GM19099 (cell line): ENCODE measurements around the gene RFC2.

Experiments
- POLR2A ChIP-seq: IDR thresholded peaks from 3 replicates; pipeline ENCODE4 v1.6.1; 2011; ENCODE audit warnings: low read depth; ENCODE audit not compliant: insufficient read length; ENCODE audit errors: extremely low read depth

RFC2 gene

GRCh38 chr7:74254129-74254857 is at the start of gene RFC2:
RFC2 (minus strand) TSS chr7:74254399; CDS start chr7:74254383, 16 bp downstream.
- peak; percentile 78 for TF ChIP-seq POLR2A

- no peak for TF ChIP-seq POLR2A
Observed at GRCh38 chr7:74302745-74303221, 48.6 kb upstream of the RFC2 start.

- TF ChIP-seq POLR2A: no peak
Observed at GRCh38 chr7:74300926-74301325, 46.7 kb upstream of the RFC2 start.

GRCh38 chr7:74299401-74299800 is 45.2 kb upstream of the RFC2 start:
- TF ChIP-seq POLR2A: no peak

GRCh38 chr7:74297516-74298233 is 43.5 kb upstream of the RFC2 start:
- no peak for TF ChIP-seq POLR2A

- TF ChIP-seq POLR2A: no peak
Observed at GRCh38 chr7:74294191-74294998, 40.2 kb upstream of the RFC2 start.

GRCh38 chr7:74293577-74293908 is 39.3 kb upstream of the RFC2 start:
- TF ChIP-seq POLR2A: no peak

- no peak for TF ChIP-seq POLR2A
Observed at GRCh38 chr7:74292757-74293576, 38.8 kb upstream of the RFC2 start.

- TF ChIP-seq POLR2A: no peak
Observed at GRCh38 chr7:74291535-74291934, 37.3 kb upstream of the RFC2 start.

- no peak for TF ChIP-seq POLR2A
Observed at GRCh38 chr7:74290981-74291441, 36.8 kb upstream of the RFC2 start.

GRCh38 chr7:74290553-74290950 is 36.4 kb upstream of the RFC2 start:
- TF ChIP-seq POLR2A: no peak

GRCh38 chr7:74289659-74290552 is 35.7 kb upstream of the RFC2 start:
- no peak for TF ChIP-seq POLR2A

GRCh38 chr7:74289018-74289658 is 34.9 kb upstream of the RFC2 start, which contains the start of gene CLIP2:
CLIP2 (plus strand) TSS chr7:74289407; CDS start chr7:74317547, 28,140 bp downstream.
- peak; percentile 80 for TF ChIP-seq POLR2A
